DMS153 (cell line): ENCODE data around the gene TSPEAR.
A peak's percentile ranks its signal among the peaks of the same experiment; 100 is the strongest.

ENCODE experiments used
- DNase-seq: peaks from one replicate; lab custom pipeline; 2025; lab: John Stamatoyannopoulos, UW

TSPEAR gene

DNA sequence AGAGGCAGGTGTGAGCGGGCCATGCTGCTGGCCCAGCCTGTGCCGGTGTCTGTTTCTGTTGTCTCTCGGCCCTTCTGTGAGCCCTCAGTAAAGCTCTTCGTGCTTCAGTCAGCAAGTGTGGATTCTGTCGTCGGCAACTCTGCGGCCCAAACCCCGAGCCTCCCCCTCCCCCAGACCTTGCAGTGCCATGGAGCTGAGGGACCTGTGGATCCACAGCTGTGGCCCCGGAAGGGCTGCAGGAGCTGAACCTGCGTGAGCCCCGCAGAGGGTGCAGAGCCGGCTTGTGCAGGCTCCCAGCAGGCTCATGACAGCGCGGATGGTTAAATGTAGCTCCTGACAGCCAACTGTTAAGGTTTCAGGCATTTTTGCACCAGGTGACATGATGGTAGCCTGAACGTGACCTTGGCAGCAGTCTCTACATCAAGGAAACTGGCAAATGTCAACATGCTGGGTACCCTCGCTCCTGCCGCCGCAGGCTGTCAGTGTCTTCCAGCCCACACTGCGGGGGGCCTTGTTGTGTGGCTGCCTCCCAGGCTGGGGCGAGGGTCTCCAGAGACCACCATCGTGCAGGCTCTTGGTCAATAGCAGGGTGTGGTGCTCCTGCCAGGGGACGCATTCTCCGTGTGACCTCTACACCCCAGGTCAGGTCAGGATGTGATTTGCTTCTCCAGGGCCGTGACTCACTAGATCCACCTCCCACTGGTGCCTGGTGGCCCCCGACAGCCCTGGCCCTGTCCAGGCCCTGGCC lies 249.1 kb downstream of the TSPEAR start:
- no peak for DNase-seq

DNA sequence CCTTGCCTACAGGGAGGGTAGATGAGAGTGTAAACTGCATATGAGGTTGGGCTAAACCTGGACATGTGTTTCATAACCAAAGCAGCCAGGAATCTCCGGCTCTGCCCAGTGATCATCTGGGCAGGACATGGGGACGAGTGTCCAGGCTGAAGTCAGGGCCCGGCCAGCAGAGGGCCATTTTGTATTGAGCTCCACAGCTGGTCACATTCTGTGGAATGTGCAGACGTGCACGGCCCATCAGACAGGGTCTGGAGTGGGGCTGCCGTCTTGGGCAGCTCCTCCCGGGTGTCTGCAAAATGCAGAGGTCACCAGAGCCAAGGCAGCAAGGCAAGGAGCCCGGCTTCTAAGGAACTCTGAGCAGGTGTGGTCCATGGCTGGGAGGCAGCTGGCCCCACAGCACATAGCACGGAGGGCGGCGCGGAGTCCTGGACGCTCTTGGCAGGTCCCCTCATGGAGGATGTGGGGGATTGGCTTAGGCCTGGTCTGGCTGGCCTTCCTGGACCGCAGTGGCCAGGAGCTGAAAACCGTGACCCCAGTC lies 249.8 kb downstream of the TSPEAR start:
- DNase-seq: no peak

DNA sequence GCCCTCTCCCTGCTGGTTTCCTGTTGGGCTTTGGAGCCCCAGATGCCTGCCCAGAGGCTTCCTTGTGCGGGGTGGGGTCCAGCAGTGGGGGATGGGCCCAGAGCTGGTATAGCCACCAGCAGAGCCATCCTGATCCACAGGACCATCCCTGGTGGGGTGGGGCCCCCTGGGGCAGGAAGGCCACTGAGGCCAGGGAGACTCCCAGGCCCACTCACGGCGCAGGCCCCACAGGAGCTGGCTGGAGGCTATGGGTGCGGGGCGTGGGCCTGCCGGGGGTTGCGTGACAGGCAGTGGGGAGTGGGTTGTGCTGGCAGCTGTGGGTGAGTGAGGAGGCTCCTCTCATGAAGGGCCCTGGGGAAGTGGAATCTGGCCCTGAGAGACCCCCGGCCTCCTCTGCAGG lies 250.4 kb downstream of the TSPEAR start:
- no peak for DNase-seq

DNA sequence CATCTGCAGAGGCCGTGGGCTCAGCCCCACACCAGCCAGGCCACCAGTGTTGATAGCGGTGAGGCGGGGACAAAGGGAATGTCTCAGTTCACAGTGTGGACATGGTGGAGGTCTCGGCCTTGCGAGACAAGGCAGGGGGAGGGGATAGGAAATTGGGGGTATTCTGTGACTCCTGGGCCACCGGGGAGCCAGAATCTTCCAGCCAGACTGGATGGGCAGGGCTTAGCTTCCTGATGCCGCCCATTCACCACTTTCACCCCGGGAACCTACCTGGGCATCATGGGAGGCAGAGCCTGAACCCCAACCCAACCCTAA lies 251.0 kb downstream of the TSPEAR start:
- no peak for DNase-seq

DNA sequence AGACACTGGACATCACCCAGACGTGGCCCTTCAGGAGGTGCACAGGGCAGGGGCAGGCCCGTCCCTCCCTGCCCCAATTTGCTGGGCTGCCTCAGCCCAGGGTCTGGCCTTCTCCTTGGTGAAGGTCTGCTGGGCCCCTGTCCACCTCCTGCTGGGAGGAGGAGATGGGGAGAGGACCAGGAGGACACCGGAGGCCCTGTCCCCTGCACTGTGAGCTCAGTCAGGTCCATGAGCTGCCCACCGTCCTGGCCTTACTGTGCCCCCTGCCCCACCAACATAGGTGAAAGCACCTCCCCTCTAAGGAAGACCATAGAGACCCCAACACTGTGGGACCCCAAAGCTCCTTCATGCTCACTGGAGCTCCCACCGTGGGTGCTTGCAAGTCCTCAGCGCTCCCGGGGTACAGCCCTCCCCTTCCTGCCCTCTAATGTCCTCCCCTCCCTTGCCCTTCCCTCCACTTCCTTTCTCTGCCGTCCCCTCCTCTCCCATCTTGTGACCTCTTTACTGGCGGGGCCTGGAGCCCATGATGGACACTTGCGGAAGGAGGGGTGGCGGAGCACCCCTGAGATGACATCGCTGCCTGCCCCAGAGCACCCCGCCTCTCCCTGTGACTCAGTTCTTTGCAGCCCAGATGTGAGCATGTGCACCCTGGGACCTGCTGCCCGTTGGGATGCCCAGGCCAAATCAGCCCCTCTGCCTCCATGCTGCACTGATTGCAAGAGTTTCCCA lies 251.5 kb downstream of the TSPEAR start:
- no peak for DNase-seq

DNA sequence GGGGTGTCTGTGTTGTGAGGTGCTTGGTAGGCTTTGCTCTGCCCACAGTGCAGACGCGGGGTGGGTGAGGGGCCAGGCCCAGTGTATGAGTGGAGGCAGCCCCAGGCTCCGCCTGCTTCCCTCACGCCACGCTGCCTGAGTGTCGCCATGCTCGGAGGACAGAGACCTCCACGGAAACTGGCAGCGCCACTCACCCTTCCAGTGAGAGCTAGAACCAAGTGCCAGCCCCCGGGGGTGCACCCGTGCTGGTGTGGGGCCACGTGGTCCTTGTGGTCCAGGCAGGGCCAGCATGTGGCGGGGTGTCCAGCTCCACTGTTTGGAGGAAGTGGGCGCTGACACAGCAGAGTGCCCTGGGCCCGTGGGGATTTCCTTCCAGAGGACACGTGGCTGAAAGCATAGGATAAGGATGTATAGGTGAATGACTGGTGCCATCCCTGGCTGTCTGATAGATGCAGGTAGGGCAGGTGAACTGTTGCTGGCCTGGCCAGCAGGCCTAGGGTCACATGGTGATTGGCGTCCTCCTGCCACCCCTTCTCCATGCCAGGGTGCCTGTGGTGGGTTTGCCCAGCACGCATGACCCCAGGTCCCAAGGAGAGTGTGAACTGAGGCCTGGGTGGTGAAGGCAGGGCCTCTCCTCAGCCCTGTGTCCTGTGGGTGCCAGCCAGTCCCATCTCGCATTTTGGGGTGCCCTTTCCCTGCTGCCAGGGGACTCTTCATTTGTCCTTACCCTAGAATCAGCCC lies 252.2 kb downstream of the TSPEAR start:
- DNase-seq: no peak

DNA sequence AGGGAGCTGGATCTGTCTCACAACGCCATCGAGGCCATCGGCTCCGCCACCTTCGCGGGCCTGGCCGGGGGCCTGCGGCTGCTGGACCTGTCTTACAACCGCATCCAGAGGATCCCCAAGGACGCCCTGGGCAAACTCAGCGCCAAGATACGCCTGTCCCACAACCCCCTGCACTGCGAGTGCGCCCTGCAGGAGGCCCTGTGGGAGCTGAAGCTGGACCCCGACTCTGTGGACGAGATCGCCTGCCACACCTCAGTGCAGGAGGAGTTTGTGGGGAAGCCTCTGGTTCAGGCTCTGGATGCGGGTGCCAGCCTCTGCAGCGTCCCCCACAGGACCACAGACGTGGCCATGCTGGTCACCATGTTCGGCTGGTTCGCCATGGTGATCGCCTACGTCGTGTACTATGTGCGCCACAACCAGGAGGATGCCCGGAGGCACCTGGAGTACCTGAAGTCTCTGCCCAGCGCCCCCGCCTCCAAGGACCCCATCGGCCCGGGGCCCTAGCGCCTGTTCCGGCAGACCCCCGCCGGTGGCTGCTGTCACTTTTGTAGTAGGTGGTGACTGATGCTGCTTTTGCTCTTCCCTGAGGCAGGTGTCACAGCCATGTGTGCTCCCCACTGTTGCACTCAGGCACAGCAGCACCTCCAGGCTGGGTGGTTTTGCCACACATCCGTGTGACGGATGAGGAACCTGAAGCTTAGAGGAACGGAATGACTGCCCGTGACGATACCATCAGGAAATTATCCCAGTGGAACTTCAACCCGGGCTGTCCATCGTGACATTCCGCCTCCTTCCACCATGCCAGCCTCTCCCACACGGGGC lies 254.2 kb downstream of the TSPEAR start:
- no peak for DNase-seq

DNA sequence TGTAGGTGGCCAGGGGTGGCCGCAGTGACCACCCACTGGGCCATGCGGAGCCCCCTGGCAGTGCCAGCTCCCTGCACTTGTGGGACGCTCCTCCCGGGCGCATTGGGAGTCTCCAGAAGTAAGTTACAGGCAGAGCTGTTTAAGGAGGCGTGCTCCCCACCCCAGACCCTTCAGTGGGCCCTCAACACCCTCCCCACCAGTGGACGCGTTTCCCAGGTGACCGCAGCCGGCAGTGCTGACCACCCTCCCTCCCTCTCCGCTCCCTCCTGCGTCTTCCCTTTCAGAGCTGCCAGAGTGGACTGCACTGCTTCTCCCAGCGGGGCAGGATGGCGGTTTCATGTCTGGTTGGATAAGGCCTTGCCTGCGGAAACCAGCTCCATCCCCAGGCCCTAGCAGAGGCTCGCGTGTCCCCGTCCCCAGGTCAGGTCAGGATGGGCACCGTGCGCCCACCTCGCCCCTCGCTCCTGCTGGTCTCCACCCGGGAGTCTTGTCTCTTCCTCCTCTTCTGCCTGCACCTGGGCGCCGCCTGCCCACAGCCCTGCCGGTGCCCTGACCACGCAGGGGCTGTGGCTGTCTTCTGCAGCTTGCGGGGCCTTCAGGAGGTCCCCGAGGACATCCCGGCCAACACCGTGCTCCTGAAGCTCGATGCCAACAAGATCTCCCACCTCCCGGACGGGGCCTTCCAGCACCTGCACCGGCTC lies 255.0 kb downstream of the TSPEAR start:
- no peak for DNase-seq

DNA sequence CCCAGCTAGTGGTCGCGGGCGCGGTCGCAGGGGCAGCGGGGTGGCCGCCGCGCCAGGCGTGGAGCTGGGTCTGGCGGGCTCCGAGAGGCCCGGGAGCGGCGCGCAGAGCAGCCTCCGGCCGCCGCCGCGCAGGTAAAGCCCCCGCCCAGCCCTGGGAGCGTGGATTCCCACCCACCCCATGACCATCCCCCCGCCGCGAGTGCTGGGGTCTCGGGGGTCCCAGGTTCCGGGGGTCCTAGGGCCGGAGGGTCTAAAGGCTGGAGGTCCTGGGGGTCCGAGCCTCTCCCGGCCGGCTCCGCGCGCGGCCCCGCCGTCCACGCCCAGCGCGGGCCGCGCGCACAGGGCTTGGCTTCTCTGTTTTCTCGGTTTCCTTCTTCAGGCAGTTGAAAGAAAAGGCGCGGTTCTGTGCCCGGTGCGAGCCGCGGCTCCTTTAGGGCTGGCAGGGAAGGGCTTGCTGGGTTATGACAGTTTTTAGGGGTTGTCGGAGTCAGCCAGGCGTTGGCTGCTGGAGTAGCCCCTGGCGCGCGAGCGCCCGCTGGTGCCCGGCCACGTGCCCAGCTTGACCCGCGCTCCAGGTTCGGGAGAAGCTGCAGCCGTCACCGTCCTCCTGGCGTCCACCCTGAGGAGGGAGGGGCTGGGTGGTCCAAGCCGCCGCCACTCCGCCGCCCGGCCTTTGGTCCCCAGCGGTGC lies 255.7 kb downstream of the TSPEAR start:
- DNase-seq: peak; percentile 8

DNA sequence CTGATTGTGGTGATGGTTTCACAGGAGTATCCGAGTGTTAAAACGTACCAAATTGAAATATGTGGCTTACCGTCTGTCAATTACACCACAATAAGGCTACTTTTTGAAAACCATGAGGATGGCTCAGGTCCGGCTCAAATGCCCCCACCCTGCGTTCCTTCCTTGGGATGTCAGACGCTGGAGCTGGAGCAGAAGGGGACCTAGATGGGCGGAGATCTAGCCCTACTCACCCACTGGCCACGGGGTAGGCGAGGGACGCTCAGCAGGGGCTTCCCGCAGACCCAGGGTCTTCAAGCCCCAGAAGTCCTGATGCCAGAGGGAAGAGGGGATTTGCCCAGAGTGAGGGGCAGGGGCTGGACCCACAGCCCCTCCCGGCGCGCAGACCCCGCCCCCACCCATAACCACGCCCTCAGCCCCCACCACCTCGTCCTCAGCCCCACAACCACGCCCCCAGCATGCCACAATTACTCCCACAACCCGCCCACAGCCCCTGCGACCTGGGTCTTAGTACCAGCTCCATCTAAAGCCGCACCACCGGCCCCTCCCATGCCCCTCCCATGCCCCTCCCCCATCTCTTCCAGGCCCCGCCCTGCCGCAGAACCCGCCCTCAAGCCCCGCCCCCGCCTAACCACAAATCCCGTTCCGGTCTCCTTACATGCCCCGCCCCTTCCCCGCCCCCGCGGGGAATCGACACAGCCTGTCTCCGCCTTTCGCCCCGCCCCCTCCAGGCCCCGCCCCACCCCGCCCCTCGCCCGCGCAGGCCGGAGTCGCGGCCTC lies 256.4 kb downstream of the TSPEAR start, which contains the start of gene LRRC3:
Gene LRRC3, plus strand, starts transcription at position 764 of the 777 bp plus-strand sequence. CDS start 1,135 bp downstream, outside the sequence.
- DNase-seq: peak; percentile 76

DNA sequence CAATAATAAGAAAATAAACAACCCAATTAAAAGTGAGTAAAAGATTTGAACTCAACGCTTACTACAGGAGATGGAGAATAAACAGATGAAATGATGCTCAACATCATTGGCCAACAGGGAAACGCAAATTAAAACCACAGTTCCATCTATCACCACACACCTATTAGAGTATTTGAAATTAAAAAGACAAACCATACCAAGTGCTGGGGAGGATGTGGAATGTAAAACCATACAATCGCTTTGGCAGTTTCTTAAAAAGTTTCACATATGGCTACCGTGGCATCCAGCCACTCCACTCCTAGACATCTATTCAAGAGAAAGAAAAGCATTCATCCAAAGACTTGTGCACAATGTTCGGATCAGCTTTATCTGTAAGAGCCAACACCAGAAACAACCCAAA lies 257.3 kb downstream of the TSPEAR start:
- no peak for DNase-seq

DNA sequence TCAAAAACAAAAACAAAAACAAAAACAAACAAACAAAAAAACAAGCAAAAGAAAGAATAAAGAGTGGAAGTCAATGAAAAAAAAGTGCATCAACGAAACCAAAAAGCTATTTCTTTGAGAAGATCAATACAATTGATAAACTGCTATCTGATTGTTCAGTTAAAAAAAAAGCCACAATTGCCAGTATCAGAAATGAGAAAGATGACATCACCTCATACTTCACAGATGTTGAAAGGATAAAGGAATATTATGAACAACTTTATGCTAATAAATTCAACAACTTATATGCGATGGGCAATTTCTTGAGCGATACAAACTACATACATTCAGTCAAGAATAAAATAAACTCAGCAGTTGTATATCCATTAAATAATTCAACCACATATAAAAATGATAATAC lies 258.3 kb downstream of the TSPEAR start:
- no peak for DNase-seq

DNA sequence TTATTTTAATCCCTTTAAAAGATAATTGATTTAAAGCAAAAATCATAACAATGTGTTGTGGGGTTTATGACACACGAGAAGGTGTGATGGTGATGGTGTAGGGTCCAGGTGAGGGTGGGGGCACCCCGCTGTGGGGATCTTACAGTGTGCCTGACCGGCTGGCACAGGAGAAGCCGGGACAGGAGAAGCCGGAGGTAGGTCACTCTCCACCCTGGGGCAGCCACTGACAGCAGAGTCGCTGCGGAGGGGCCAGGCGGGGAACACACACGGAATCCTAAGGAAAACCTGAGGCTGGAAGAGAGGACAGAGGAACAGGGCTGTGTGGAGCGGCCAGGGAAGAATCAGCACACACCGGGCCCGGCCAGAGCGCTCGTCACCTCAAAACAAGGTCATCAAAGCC lies 260.4 kb downstream of the TSPEAR start:
- DNase-seq: no peak

DNA sequence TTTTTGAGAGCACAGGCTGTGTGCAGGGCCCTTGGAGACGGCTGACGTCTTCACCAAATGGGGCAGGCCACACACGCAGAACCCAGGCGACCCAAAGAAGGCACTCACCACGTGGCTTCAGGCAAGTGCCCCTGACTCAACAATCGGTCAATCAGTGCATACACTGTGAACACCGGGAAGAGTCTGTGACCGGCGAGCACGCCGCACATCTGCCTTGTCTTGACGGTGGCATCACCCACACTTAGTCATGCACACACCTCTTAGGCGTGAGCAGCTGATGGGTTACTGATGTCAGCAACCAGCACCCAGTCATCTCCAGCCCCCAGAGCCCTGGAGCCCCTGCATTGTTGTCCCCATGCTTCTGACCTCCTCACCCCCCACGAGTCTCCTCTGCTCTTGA lies 261.0 kb downstream of the TSPEAR start:
- DNase-seq: no peak

DNA sequence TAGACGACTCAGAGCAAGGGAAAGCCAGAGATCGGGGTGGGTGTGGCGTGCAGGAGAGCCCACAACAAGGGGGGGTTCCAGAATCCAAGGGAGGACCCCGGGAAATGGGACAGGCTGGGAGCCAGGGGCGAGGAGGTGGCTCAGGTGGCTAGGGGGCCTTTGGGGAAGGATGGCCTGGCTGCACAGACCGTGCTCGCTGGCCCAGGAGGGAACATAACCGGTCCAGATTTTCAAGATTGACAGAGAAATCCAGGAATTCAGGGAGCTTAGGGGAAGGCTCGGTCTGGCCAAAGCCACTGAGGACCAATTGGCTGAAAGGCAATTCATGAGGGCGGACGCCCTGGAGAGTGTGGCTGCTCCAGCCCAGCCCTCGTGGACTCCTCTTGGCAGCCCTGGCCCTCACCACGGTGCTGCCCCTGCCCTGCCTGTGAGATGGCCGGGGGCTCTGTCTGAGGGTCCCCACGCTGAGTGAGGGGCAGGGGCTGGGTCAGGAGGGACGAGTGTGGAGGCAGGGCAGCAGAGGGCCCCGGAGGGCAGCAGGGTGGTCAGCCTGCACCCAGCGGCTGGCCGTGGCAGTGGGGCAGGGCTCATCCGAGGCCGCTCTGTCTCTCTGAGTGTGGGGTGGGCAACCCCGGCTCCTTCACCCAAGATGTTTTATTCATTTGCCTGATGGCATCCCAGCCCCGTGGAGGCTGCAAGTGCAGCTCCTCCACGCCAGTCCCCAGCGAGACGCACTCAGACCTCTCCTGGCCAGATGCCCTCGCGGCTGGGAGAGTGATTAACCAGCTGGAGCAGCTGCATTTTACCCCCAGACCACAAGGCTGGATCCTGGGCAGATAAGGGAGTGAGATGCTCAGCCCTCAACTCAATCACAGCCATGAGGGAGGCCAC lies 261.7 kb downstream of the TSPEAR start:
- no peak for DNase-seq

DNA sequence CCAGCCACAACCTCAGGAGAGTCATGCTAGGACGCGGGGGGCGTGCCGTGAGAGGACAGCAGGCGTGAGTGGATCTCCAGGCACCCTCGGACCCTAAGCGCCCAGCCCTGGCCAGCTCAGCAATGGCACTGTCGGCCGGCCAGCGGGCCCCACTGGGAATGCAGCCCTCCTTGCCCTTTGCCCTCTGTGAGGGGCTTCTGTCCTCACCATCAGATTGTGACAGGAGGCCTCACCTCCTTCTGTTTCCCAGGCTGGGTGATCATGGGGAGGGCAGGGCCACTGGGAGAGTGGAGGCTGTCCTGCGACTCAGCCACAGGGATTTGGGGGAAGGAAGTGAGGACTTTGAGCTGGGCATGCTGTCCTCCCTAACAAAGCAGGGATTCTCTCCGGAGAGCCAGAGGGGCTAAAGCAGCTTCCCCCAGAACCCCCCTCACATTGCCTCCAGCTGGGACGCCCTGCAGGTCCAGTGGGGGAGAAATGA lies 262.7 kb downstream of the TSPEAR start:
- no peak for DNase-seq
